KMS-11 (cell line): ENCODE results near the gene WIF1.

Experiments used
- H2AFZ ChIP-seq: fragments of 200-600 bp; sonication (generic); 2 replicates; pipeline ENCODE4 v1.6.1; 2016; ENCODE audit warnings: antibody characterized with exemption, mixed run types, low read depth
- H3K27ac ChIP-seq: fragments of 200-600 bp; sonication (generic); 2 replicates; pipeline ENCODE4 v1.6.1; 2016; ENCODE audit warnings: mild to moderate bottlenecking, mixed run types
- H3K27me3 ChIP-seq: fragments of 200-600 bp; sonication (generic); 2 replicates; pipeline ENCODE4 v1.6.1; 2017; ENCODE audit warnings: mild to moderate bottlenecking, low read depth, mixed run types, moderate library complexity; ENCODE audit not compliant: insufficient read depth
- H3K36me3 ChIP-seq: fragments of 200-600 bp; sonication (generic); 2 replicates; pipeline ENCODE4 v1.6.1; 2017; ENCODE audit warnings: mild to moderate bottlenecking, mixed run types; ENCODE audit not compliant: insufficient read depth
- H3K4me1 ChIP-seq: fragments of 200-600 bp; sonication (generic); 2 replicates; pipeline ENCODE4 v1.6.1; 2016; ENCODE audit warnings: mild to moderate bottlenecking, low read depth, mixed run types; ENCODE audit not compliant: poor library complexity, severe bottlenecking
- H3K4me2 ChIP-seq: fragments of 200-600 bp; sonication (generic); 2 replicates; pipeline ENCODE4 v1.7.0; 2016; ENCODE audit warnings: mild to moderate bottlenecking, mixed run types
- H3K4me3 ChIP-seq: fragments of 200-600 bp; sonication (generic); IDR thresholded peaks from 2 replicates; pipeline ENCODE4 v1.6.1; 2017; ENCODE audit warnings: low read depth, low read length, mixed read lengths; ENCODE audit not compliant: insufficient read depth
- H3K79me2 ChIP-seq: fragments of 200-600 bp; sonication (generic); 2 replicates; pipeline ENCODE4 v1.6.1; 2016; ENCODE audit warnings: low read depth, mixed run types; ENCODE audit not compliant: insufficient read depth
- H3K9ac ChIP-seq: fragments of 200-600 bp; sonication (generic); 2 replicates; pipeline ENCODE4 v1.6.1; 2016; ENCODE audit warnings: mild to moderate bottlenecking, mixed run types
- H4K20me1 ChIP-seq: fragments of 200-600 bp; sonication (generic); 2 replicates; pipeline ENCODE4 v1.6.1; 2016; ENCODE audit warnings: mild to moderate bottlenecking, mixed run types; ENCODE audit not compliant: insufficient read depth
- TF ChIP-seq, protein P1 (sequence below): fragments of 200-600 bp; sonication (generic); conservative IDR thresholded peaks from 2 replicates; pipeline ENCODE4 v1.6.1; 2017; ENCODE audit warnings: low read depth, mild to moderate bottlenecking, antibody characterized with exemption, low read length, moderate library complexity, mixed read lengths

Gene WIF1

GRCh38 chr12:65039301-65039700, 81.8 kb downstream of the WIF1 start:
- TF ChIP-seq, protein P1, sequence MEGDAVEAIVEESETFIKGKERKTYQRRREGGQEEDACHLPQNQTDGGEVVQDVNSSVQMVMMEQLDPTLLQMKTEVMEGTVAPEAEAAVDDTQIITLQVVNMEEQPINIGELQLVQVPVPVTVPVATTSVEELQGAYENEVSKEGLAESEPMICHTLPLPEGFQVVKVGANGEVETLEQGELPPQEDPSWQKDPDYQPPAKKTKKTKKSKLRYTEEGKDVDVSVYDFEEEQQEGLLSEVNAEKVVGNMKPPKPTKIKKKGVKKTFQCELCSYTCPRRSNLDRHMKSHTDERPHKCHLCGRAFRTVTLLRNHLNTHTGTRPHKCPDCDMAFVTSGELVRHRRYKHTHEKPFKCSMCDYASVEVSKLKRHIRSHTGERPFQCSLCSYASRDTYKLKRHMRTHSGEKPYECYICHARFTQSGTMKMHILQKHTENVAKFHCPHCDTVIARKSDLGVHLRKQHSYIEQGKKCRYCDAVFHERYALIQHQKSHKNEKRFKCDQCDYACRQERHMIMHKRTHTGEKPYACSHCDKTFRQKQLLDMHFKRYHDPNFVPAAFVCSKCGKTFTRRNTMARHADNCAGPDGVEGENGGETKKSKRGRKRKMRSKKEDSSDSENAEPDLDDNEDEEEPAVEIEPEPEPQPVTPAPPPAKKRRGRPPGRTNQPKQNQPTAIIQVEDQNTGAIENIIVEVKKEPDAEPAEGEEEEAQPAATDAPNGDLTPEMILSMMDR, result no peak
- H3K36me3 ChIP-seq, result no peaks in the 10 kb centered on the region
- no peaks in the 10 kb centered on the region for H3K4me1 ChIP-seq
- no peak overlapping the region for H3K4me3 ChIP-seq
- H3K4me2 ChIP-seq, result no peak overlapping the region
- H3K27ac ChIP-seq, result no peak overlapping the region
- H4K20me1 ChIP-seq, result no peaks in the 10 kb centered on the region
- no peaks in the 10 kb centered on the region for H3K27me3 ChIP-seq
- no peak overlapping the region for H2AFZ ChIP-seq
- H3K79me2 ChIP-seq, result no peaks in the 10 kb centered on the region
- H3K9ac ChIP-seq, result no peak overlapping the region

DNA sequence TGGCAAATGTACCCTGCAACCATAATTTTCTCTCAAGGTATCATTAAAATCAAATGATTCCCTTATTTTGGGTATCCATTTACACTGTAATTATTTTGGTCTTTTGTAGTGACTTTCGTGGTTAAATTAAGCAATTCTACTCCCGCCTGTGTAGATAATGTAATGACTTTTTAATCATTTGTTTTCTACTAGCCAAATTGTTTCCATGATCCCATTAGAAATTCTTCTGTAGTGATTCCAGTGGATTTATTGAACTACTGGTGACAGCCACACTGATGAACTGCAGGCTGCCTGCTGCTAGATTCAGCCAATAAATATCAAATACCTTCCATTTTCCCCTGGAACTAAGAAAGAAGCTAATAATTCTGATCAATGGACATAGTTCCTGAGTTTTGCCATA, 96.0 kb downstream of the WIF1 start:
- Histone ChIP-seq H3K27ac (no peak overlapping the region), H3K4me3 (no peak overlapping the region), H3K27me3 (no peaks in the 10 kb centered on the region), H4K20me1 (no peaks in the 10 kb centered on the region), H3K4me2 (no peak overlapping the region), H3K4me1 (no peaks in the 10 kb centered on the region), H3K79me2 (no peaks in the 10 kb centered on the region), H2AFZ (no peak overlapping the region), H3K36me3 (no peaks in the 10 kb centered on the region), H3K9ac (no peak overlapping the region)
- TF ChIP-seq, protein P1, result no peak

DNA sequence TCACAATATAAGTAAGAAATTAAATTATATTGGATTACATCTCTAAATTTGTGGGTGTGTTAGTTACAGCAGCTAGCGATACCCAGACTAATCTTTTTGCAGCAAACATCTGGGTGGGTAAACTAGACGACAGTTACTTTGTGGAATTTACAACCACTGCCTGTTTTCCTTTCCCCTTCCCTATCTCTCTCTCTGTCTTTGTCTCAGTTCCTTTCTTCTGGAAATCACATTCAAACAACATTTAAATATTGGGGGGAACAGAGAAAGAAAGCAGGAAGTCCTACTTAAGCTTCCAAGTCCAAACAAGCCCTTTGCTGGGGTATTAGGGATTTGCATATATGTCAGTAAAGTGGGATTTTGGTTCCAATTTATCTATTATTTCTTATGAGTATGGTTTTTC, 97.6 kb downstream of the WIF1 start:
- Histone ChIP-seq H2AFZ (no peak overlapping the region), H3K9ac (no peak overlapping the region), H3K36me3 (no peaks in the 10 kb centered on the region), H3K27me3 (no peaks in the 10 kb centered on the region), H4K20me1 (no peaks in the 10 kb centered on the region), H3K4me1 (no peaks in the 10 kb centered on the region), H3K79me2 (no peaks in the 10 kb centered on the region), H3K27ac (no peak overlapping the region), H3K4me2 (no peak overlapping the region), H3K4me3 (no peak overlapping the region)
- TF ChIP-seq, protein P1, result no peak

DNA sequence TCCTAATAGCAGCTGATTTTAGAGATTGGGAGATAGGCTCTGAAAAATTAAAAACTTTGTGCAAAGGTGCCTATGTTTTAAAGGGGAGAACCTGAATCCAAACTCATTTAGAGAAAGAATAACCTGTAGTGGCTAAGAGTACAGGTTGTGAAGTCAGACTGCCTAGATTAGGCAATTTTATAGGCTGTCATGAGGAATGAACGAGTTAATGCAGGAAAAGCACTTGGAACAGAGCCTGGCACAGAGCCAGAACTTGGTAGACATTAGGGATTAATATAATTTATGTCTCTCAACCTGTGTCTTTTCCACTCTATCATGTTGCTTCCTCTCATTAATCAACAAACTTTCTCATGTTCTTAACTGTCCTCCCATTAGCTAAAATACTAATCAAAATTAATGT, 98.1 kb downstream of the WIF1 start:
- no peak overlapping the region for H2AFZ ChIP-seq
- H3K36me3 ChIP-seq, result no peaks in the 10 kb centered on the region
- H3K4me1 ChIP-seq, result no peaks in the 10 kb centered on the region
- H4K20me1 ChIP-seq, result no peaks in the 10 kb centered on the region
- H3K4me2 ChIP-seq, result no peak overlapping the region
- H3K9ac ChIP-seq, result no peak overlapping the region
- no peaks in the 10 kb centered on the region for H3K79me2 ChIP-seq
- TF ChIP-seq, protein P1, result no peak
- H3K27ac ChIP-seq, result no peak overlapping the region
- H3K27me3 ChIP-seq, result no peaks in the 10 kb centered on the region
- H3K4me3 ChIP-seq, result no peak overlapping the region
